Glomerular visceral epithelial cell (primary cell): ENCODE measurements around the gene SPSB1.

ENCODE experiments used
- DNase-seq: peaks from one replicate; pipeline ENCODE4 v3.0.0-alpha.2; 2016; ENCODE audit errors: extremely low spot score

The SPSB1 gene

DNA sequence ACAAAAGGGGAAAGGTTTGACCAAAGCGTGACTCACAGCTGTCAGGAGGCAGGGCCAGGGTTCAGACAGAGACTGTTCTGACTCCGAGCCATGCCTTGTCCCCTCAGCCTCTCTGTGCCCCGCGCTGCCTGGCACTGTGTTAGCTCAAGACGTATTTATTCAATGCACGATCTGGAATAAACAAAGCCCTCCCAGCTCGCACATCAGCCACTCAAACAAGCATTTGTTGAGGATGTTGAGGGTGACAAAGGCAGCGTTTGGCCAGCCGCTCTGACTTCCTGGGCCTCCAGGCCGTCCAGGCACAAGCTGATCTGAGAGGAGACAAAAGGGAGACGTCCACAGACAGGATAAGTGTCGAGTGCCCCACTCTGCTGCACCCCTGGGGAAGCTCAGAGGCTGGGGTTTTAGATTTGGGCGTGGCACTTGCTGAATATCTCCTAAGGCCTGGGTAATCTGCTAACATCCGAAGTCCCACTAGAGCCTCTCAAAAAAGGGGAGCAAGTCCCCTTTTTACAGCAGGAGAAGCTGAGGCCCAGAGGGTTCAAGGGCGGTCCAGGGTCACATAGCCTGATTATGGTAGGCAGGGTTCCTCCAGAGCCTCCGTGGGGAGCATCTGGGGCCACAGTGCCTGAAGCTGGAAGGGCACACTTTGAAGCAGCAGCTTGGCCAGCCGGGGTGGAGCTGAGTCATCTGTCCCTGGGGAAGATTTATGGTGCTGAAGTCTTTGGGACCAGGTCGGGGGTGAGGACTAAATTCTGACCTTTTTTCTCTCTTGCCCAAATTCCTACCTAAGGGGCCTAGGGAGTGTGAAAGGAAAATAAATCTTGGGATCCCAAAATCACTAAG lies 95.9 kb downstream of the SPSB1 start:
- DNase-seq, result peak; percentile 31

- DNase-seq, result no peak
These were observed 97.3 kb downstream of the SPSB1 start for GRCh38 chr1:9389968-9390367.

GRCh38 chr1:9391620-9392019 lies 98.9 kb downstream of the SPSB1 start:
- DNase-seq, result no peak

GRCh38 chr1:9394010-9394409 lies 101.3 kb downstream of the SPSB1 start:
- DNase-seq, result no peak

- no peak for DNase-seq
These were observed 102.3 kb downstream of the SPSB1 start for GRCh38 chr1:9395018-9395417.

- DNase-seq, result no peak
These were observed 104.4 kb downstream of the SPSB1 start for GRCh38 chr1:9397047-9397446.

DNA sequence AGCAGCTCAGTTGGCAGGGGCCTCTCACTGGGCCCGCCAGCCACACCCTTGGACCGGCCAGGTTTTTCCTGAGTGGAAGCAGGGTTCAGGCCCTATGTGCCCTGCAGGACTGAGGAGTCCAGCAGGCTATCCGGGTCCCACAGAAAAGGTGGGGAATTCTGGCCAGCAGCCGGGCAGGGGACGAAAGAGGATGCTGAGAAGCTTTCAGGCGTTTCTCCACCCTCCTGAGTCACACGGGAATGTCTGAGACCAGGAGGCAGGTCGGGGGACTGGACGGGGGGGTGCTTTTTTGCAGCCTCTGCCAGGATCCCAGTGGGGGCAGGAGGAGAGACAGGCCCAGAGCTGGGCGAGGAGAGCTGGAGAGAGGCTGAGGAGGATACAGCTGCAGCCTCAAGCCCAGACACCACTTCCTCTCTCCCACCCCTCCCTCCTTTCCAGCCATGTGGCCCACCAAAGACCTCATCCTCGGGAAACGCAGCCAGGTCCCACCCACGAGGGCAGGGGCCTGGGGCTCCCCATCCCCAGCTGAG lies 105.4 kb downstream of the SPSB1 start:
- DNase-seq, result peak; percentile 68

DNA sequence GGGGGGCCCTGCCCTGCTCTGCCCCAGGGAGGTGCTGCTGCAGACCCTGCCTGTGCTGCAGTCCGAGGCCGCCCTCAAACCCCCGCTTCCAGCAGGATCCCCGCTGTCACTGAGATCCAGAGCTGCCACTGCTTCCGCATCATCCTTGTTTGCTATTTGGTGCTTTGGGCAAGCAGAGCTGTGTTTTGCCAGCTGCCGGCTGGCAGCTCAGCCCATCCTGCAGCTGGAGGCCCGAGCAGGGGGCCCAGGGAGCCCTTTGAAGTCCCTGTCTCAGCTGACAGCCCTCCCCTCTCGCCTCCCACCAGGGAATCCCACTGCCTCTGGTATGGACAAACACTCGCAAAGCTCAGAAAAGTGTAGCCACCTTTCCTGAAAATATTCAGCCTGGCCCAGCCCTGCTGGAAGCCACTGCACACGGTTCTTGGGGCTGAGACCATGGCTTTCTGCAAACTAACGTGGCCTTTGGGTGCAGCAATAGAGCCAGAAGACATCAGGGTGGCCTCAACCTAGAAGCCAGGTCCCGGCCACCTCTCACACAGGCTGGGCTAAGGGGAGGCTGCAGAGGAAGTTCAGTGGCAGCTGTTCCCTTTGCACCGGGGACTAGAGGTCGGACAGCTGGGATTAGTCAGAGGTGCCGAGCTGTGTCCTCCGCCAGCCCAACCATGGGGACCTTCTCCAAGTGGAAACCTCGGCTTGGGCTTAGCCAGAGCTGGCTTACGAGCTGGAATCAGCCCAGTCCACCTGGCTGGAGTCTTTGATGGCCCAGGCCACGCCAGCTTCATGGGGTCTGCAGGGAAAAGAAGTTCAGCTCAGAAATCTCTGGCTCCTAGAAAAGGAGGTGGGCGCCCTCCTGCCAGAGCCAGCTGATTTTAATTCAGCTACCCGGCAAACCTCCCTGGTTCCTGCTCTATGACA lies 107.1 kb downstream of the SPSB1 start:
- DNase-seq, result peak; percentile 47

DNA sequence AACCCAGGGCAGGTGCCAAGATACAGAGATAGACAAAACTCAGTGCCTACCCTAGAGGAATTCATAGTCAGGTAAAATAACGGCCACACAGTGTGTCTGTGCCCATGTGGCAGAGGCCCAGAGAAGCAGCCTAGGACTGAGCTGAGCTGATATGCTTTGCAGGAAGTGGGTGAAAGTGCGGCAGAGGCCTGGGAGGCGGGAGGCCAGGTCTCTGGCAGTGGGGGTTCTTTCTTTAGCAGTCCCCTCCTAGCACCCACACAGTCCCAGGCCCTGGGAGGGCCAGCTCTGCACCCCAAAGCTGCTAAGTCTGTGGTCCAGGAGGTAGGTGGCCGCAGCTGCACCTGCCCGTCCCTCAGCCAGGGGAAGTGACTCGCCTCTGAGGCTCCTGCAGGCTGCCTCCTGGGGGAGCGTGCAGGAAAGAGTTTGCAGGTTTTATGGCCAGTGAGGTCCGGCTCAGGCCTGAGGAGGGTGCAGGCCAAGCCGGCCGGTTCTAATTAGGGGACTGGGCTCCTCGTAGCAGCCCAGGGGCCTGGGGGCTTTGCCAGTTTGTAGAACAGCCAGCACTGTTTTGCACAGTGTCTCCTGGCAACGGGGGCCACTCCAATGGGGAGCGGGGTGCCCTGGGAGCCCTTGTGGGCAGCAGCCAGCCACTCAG lies 107.9 kb downstream of the SPSB1 start:
- DNase-seq, result peak; percentile 71

- DNase-seq, result no peak
These were observed 108.4 kb downstream of the SPSB1 start for GRCh38 chr1:9401080-9401453.

DNA sequence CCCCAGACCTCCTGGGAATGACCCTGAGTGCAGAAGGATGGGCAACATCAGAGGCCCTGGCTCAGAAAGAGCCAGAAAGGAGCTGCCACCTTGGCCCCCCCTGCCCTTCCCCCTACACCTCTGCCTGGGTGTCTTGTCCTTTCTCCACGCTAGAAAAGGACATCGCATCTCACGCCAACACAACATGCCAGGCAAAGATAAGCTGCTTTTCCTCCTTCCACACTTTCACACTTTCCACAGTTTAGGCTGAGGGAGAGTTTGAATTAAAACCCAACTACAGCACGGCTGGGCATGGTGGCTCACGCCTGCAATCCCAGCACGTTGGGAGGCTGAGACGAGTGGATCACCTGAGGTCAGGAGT lies 109.5 kb downstream of the SPSB1 start:
- no peak for DNase-seq

GRCh38 chr1:9402717-9403225 lies 110.1 kb downstream of the SPSB1 start:
- no peak for DNase-seq

DNA sequence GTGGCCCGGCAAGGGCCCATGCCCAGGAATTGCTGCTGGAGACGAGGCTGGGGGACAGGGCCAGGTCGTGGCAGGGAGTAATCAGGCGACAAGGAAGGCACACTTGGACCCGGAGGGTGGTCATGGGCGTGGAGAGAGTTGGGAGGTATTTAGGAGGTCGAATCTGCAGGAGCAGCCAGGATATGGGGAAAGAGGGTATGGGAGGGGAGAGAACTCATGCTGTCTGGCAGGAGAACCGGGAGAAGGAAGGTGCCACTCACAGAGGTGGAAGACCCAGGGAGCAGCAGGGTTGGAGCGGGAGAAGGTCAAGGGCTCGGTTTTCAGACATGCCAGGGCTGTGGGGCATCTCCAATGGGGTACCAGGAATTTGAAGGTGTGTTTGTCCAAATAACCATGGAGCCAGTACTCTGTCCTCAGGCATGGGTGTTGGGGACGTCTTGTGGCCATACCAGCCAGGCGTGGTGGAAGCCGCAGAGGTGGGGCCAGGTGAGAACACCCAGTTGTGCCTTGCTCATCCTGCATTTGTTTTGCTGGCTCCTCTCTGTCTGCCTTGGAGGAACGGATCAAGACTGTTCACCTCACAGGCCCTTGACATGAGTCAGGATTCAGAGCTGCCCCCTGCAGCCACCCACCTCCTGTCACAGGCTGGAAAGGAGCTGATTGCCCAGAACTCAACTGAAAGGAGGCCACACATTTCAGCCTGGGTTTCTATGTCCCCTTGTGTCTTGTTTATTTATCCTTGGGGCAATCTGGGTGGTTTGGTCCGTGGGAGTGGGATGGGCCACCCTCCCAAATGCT lies 111.6 kb downstream of the SPSB1 start:
- DNase-seq, result no peak

- DNase-seq, result no peak
These were observed 113.4 kb downstream of the SPSB1 start for GRCh38 chr1:9406111-9406510.

GRCh38 chr1:9410737-9411297 lies 118.1 kb downstream of the SPSB1 start:
- DNase-seq, result no peak

GRCh38 chr1:9413071-9413876 lies 120.6 kb downstream of the SPSB1 start:
- DNase-seq, result peak; percentile 91

GRCh38 chr1:9413877-9414213 lies 121.2 kb downstream of the SPSB1 start:
- DNase-seq, result no peak

DNA sequence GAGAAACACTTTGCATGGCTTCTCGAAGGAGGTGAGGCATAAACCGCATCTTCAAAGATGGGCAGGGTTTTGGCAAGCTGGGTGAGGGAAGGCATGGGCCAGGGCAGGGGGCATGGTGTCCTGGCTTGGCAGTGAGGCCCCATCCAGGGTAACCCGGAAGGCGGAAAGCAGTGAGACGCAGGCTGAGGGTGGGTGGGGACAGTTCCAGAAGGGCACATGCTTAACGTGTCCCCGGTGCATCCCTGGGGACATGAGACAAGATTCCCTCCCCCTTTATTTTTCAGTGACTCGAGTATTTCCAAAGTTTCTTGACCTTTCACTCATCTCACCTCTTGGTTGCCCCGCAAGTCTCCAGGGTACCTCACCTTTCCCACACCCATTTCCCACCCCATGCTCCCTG lies 123.8 kb downstream of the SPSB1 start:
- no peak for DNase-seq

DNA sequence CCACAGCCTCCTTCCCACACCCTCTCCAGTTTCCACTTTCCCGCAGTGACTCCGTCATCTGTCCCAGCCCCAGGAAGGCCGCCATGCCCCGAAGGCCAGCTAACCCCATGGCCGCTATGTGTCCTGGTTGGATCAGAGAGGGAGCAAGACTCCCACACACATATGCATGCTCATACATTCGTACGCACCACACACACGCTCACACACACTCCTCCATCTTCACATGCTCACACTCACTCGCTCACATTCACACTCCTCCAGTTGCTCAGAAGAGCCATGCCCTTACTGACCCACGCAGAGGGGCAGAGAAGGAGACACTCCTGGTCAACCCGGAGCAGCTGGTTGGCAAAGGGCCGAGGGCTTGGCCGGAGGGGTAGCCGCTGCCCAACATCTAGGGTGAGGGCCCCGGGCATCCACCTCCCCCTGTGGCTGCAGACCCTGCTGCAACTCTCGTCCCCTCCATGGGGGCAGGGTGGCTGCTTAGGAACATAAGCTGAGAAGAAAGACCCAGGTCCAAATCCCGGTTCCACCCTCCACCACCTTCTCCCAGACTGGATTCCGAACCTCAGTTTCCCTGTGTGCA lies 124.3 kb downstream of the SPSB1 start:
- no peak for DNase-seq

- DNase-seq, result no peak
These were observed 125.0 kb downstream of the SPSB1 start for GRCh38 chr1:9417695-9418094.
